Middle frontal gyrus (tissue), 1 donor: ENCODE data around the gene OR6X1.
"Not testable (repeated sequence)": the region's sequence is repeated elsewhere in the genome, so short reads cannot be mapped to it uniquely, and the experiment has no call there.

ENCODE experiments used
- DNase-seq: peaks from one replicate; pipeline ENCODE4 v3.0.0-alpha.2; 2015; ENCODE audit warnings: low spot score; ENCODE audit errors: extremely low spot score

OR6X1 gene

DNA sequence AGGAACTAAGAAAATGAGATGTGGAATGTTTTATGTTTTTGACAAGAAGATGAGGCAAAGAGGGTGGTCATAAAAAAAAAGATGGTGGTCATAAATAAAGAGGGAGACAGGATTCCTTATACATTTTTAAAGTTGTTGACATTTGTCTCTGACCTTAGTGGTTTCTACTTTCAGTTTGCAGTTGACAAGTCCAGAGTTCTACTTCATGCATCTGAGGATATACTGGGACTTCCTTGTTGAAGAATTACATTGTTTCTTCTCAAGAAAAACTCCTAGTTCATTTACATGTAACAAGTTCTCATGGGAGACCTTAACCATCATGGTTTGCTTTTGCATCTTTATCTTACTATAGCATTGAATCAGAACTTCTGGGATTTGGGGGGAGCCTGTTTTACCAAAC is 1.2 kb downstream of the OR6X1 start:
- DNase-seq = no peak

GRCh38 chr11:123751781-123752180 is 2.5 kb downstream of the OR6X1 start:
- no peak for DNase-seq

DNA sequence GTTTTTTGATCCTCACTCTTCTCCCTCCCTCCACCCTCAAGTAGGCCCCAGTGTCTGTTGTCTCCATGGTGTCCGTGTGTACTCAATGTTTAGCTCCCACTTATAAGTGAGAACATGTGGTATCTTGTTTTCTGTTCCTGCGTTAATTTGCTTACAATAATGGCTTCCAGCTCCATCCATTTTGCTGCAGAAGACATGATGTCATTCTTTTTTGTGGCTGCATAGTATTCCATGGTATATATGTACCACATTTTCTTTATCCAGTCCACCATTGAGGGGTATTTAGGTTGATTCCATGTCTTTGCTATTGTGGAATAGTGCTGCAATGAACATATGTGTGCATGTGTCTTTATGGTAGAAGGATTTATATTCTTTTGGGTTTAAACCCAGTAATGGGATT is 6.0 kb downstream of the OR6X1 start:
- not testable (repeated sequence) for DNase-seq

DNA sequence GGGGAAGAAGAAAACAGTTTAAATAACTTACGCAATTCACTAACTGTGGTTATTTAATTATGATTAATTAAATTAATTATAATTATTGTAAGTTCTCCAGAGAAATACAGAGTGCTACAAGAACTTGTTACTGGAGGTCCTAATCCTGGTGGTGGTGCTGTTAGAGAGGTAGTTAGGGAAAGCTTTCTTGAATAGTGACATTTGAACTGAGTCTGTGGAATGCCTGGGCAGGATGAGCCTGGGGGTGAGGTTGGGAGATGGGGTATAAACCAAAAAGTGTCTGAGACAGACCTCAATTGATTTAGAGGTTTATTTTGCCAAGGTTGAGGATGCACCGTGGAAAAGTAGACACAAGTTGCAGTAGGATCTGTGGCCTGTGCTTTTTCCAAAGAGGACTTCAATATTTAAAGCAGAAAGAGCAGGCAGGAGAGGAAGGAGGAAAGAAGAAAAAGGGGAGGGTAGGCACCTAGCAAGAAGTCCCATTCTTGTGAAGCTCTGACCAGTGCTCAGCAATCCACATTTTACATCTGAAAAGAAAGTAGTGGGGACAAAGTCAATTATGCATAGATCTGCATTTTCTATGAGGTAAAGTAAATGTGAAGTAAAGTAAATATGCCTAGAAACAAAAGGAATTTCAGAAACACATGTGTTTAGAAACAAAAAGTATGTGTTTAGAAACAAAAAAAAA is 8.4 kb downstream of the OR6X1 start:
- DNase-seq = no peak

- DNase-seq = no peak
Measured at GRCh38 chr11:123742724-123743120, 11.6 kb downstream of the OR6X1 start.

GRCh38 chr11:123742031-123742723 is 12.1 kb downstream of the OR6X1 start:
- DNase-seq = no peak

GRCh38 chr11:123741159-123742030 is 12.9 kb downstream of the OR6X1 start, which contains the start of gene ZNF202:
Gene ZNF202, minus strand, starts transcription at chr11:123741660. Its CDS starts 10,772 bp downstream, at chr11:123730888.
- DNase-seq = peak; percentile 88

DNA sequence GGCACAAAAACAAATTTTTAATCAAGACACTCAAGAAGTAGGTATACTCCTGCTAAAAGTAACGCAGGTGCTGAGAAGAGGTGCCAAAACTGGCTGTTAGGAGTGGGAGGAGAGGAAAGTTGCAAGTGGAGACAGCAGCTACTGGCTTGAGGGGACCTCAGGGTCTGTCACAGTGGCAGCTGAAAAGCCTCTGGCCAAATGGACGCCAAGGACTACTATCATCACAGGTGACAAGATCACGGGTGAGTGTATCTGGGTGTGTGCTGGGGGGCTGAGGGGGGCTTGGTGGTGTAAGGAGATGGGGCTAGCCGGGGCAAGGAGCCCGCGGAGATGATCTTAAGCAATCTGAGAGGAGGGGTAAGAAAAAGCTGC is 13.5 kb downstream of the OR6X1 start:
- no peak for DNase-seq

DNA sequence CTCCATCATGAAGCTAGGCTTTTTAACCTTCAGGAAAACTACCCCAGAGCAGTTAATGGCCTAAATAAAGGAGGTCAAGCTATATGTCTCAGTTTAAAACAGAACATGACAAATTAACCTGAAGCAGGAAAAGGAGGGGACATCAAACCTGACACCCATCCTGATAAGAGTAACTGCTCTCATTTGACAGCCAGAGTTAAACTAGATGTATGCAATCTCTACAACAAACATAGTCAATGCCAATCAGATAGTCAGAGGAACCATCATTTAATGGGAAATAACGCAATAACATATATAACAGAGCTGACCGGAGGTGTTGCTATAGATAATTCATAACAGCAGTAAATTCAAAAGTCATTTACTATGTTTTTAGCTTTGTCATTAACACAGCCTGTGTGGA is 15.9 kb downstream of the OR6X1 start:
- DNase-seq = no peak

DNA sequence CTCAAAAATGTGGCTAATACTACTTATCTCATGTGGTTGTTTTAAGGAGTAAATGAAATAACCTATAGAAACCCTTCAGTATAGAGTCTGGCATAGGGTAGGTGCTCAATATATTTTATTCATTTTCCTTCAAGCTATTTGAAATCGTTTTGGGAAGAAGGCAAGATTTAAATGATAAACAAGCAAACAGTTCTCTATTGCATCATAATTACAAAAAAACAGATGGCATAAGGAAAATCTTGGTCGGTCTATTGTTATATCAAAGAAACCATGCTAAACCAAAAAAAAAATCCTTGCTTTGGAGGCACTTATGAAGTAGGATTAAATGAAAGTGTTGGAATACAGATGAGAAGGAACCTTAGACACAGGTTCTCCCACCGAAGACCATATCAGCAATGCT is 17.5 kb downstream of the OR6X1 start:
- no peak for DNase-seq

GRCh38 chr11:123729602-123730001 is 24.7 kb downstream of the OR6X1 start:
- DNase-seq = no peak

DNA sequence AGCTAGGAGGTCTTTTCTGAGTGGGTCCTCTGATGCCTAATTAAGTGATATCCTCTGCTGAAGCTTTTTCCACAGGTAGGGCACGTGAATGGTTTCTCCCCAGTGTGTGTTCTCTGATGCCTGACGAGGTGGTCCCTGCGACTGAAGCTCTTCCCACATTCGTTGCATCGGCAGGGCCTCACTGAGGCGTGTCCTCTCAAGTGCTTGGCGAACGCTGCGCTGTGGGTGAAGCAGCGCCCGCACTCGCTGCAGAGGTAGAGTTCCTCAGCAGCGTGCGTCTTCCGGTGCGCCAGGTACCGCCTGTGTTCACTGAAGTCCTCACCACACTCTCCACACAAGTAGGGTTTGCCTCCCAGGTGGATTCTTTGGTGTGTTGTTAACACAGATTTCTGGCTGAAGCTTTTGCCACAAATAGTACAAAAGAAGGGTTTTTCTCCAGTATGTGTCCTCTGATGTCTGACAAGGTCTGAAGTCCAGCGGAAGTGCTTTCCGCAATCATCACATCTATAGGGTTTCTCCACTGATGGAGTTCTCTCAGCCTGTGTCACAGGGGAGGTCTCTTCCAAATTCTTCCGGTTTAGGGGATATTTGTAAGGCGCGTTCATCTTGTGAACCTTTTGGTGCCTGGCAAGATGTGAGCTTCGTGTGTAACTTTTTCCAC is 28.2 kb downstream of the OR6X1 start:
- no peak for DNase-seq

- DNase-seq = no peak
Measured at GRCh38 chr11:123719452-123719851, 34.9 kb downstream of the OR6X1 start.

- no peak for DNase-seq
Measured at GRCh38 chr11:123718469-123718868, 35.8 kb downstream of the OR6X1 start.

GRCh38 chr11:123718063-123718462 is 36.3 kb downstream of the OR6X1 start:
- DNase-seq = no peak

DNA sequence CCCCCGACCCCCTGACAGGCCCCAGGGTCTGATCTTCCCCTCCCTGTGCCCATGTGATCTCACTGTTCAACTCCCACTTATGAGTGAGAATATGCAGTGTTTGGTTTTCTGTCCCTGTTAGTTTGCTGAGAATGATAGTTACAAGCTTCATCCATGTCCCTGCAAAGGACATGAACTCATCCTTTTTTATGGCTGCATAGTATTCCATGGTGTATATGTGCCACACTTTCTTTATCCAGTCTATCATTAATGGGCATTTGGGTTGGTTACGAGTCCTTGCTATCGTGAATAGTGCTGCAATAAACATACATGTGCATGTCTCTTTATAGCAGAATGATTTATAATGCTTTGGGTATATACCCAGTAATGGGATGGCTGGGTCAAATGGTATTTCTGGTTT is 41.7 kb downstream of the OR6X1 start:
- not testable (repeated sequence) for DNase-seq

GRCh38 chr11:123707606-123708205 is 46.6 kb downstream of the OR6X1 start:
- peak; percentile 50 for DNase-seq

- DNase-seq = no peak
Measured at GRCh38 chr11:123707206-123707605, 47.1 kb downstream of the OR6X1 start.

DNA sequence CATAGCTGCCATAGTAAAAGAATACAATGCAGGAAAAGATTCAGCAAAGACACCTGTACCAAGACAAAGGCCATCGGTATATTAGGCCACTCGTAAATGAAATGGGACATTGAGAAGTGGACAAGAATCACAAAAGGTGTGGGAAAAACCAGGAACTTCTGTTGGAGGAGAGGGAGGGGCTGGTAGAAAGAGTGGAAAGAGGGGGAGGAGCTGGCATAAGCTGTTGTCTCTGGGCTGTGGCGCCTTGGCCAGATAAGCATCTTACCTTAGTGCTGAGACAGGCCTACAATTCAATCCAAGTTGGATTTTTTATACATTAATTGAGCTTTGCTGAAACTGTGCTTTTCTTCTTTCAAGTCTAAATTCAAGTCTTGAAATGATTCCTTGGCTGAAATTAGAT is 50.0 kb downstream of the OR6X1 start:
- DNase-seq = no peak
